DND-41 (cell line): ENCODE results near the gene VKORC1L1.

ENCODE experiments used
- ATAC-seq: fragments of 200-7000 bp; cut with Tn5 transposase; 3 replicates; pipeline ENCODE4 v1.9.1; 2021; ENCODE audit warnings: low read depth; ENCODE audit not compliant: insufficient read depth
- DNase-seq: peaks from one replicate; pipeline ENCODE4 v3.0.0-alpha.2; 2020
- H2AFZ ChIP-seq: 2 replicates; pipeline ENCODE4 v1.6.0; 2012; ENCODE audit warnings: low read depth, low read length
- H3K27ac ChIP-seq: 2 replicates; pipeline ENCODE4 v1.5.1; 2012; ENCODE audit warnings: low read length, inconsistent platforms
- H3K27me3 ChIP-seq: fragments of 200-600 bp; sonication (generic); 2 replicates; pipeline ENCODE4 v1.6.0; 2012; ENCODE audit warnings: low read length, mild to moderate bottlenecking, inconsistent platforms; ENCODE audit not compliant: insufficient read depth, poor library complexity
- H3K36me3 ChIP-seq: 2 replicates; pipeline ENCODE4 v1.5.1; 2012; ENCODE audit warnings: low read length, inconsistent platforms; ENCODE audit not compliant: insufficient read depth
- H3K4me1 ChIP-seq: 2 replicates; pipeline ENCODE4 v1.5.1; 2012; ENCODE audit warnings: mild to moderate bottlenecking, low read length; ENCODE audit not compliant: insufficient read depth
- H3K4me2 ChIP-seq: 2 replicates; pipeline ENCODE4 v1.6.0; 2012; ENCODE audit warnings: mild to moderate bottlenecking, moderate library complexity, low read length, inconsistent platforms; ENCODE audit not compliant: insufficient read depth
- H3K4me3 ChIP-seq, 2 experiments: fragments of 200-600 bp in 1 of 2; shearing (Covaris generic) in 1 of 2; 2 replicates each; pipeline ENCODE4 v1.5.1; 2012 to 2016; ENCODE audit warnings: inconsistent platforms in 2 of 2, low read length in 2 of 2, mild to moderate bottlenecking in 2 of 2, low read depth in 1 of 2, moderate library complexity in 1 of 2
- H3K79me2 ChIP-seq: 2 replicates; pipeline ENCODE4 v1.6.0; 2012; ENCODE audit warnings: low read length, inconsistent platforms; ENCODE audit not compliant: insufficient read depth
- H3K9ac ChIP-seq: 2 replicates; pipeline ENCODE4 v1.6.0; 2012; ENCODE audit warnings: low read depth, mild to moderate bottlenecking, inconsistent platforms, low read length, moderate library complexity
- H3K9me3 ChIP-seq: 2 replicates; pipeline ENCODE4 v1.5.1; 2012; ENCODE audit warnings: low read length, moderate library complexity, mild to moderate bottlenecking, inconsistent platforms; ENCODE audit not compliant: insufficient read depth, severe bottlenecking
- H4K20me1 ChIP-seq: 2 replicates; pipeline ENCODE4 v1.6.0; 2012; ENCODE audit warnings: low read length; ENCODE audit not compliant: insufficient read depth
- EZH2 ChIP-seq: IDR thresholded peaks from 3 replicates; pipeline ENCODE4 v1.6.1; 2012; ENCODE audit warnings: borderline replicate concordance, low read depth, mild to moderate bottlenecking, moderate library complexity, low read length, inconsistent platforms; ENCODE audit not compliant: severe bottlenecking
- TF ChIP-seq, protein P1 (sequence below): IDR thresholded peaks from 2 replicates; pipeline ENCODE4 v1.5.1; 2012; ENCODE audit warnings: borderline replicate concordance, low read length, moderate library complexity, mild to moderate bottlenecking; ENCODE audit not compliant: poor library complexity, severe bottlenecking; ENCODE audit errors: extremely low read depth

Gene VKORC1L1

DNA sequence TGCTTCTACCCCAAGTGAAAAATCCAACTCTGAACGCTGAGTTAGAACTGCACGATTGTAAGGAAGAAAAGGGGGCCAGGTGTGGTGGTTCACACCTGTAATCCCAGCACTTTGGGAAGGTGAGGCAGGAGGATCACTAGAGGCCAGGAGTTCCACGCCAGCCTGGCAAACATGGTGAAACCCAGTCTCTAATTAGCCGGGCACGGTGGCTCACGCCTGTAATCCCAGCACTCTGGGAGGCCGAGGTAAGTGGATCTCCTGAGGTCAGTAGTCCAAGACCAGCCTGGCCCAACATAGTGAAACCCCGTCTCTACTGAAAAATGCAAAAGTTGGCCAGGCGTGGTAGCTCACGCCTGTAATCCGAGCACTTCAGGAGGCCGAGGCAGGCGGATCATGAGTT is 100.1 kb downstream of the VKORC1L1 start:
- TF ChIP-seq EZH2: no peak
- TF ChIP-seq, protein P1, sequence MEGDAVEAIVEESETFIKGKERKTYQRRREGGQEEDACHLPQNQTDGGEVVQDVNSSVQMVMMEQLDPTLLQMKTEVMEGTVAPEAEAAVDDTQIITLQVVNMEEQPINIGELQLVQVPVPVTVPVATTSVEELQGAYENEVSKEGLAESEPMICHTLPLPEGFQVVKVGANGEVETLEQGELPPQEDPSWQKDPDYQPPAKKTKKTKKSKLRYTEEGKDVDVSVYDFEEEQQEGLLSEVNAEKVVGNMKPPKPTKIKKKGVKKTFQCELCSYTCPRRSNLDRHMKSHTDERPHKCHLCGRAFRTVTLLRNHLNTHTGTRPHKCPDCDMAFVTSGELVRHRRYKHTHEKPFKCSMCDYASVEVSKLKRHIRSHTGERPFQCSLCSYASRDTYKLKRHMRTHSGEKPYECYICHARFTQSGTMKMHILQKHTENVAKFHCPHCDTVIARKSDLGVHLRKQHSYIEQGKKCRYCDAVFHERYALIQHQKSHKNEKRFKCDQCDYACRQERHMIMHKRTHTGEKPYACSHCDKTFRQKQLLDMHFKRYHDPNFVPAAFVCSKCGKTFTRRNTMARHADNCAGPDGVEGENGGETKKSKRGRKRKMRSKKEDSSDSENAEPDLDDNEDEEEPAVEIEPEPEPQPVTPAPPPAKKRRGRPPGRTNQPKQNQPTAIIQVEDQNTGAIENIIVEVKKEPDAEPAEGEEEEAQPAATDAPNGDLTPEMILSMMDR: no peak
- Histone ChIP-seq H3K9ac (no peak overlapping the region), H2AFZ (no peak overlapping the region), H3K9me3 (no peaks in the 10 kb centered on the region), H3K27ac (no peak overlapping the region), H3K4me1 (no peaks in the 10 kb centered on the region), H3K36me3 (peaks cover 92% of the 10 kb centered on the region), H3K79me2 (peaks cover 18% of the 10 kb centered on the region), H3K4me3 (no peak overlapping the region), H3K4me2 (no peak overlapping the region), H3K27me3 (no peaks in the 10 kb centered on the region), H4K20me1 (peaks cover 14% of the 10 kb centered on the region; the same call in 1 of the 2 replicates)
- DNase-seq (no peak), ATAC-seq (no peak)

DNA sequence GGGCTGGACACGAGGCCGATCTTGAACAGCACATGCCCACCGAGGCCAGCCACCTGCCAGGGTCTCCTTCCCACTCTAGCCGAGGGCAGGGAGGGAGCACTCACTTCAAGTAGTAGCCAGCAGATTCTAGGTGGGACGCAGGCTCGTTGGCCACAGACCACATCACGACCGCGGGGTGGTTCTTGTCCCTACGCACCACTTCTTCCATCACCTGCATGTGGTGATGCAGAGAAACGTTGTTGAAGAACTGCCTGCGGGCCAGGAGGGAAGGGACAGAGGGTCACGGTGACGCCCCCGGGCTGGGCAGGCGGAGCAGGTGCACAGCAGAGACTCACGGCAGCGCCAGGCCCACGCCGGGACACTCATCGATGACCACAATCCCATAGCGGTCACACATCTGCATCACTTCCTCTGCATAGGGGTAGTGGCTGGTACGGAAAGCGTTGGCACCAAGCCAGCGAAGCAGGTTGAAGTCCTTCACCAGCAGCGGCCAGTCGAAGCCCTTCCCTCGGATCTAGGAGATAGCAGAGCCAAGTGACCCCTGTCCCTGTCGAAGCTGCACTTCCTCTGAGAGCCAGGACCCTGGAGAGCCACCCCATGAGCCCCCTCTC is 101.4 kb downstream of the VKORC1L1 start:
- Histone ChIP-seq H3K4me3 (no peak overlapping the region), H3K79me2 (peaks cover 28% of the 10 kb centered on the region), H3K4me2 (no peak overlapping the region), H3K36me3 (peaks cover 86% of the 10 kb centered on the region), H3K9me3 (no peaks in the 10 kb centered on the region), H3K4me1 (peaks cover 4% of the 10 kb centered on the region; the same call in 1 of the 2 replicates), H3K9ac (no peak overlapping the region), H4K20me1 (peaks cover 20% of the 10 kb centered on the region), H3K27me3 (no peaks in the 10 kb centered on the region), H3K27ac (no peak overlapping the region), H2AFZ (no peak overlapping the region)
- ATAC-seq: no peak
- TF ChIP-seq EZH2: no peak
- TF ChIP-seq, protein P1: no peak
- no peak for DNase-seq

DNA sequence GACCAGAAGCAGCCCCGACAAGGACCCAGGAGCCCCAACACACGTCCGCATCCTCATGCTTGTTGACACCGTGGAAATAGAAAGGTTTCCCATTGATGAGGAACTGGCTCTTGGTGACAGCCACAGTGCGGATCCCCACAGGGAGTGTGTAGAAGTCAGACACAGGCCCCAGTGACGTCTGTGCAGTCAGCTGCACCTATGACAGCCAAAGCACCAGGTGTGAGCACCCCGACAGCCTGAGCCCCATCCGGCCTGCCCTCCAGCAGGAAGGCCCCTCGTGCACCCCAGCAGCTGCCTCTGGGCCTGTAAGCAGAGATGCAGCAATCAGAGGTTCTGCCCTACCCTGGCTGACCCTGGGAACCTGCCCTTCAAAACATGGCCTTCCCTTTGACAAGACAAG is 102.0 kb downstream of the VKORC1L1 start:
- no peak overlapping the region for H2AFZ ChIP-seq
- peaks cover 86% of the 10 kb centered on the region for H3K36me3 ChIP-seq
- peaks cover 26% of the 10 kb centered on the region for H4K20me1 ChIP-seq
- ATAC-seq (no peak), DNase-seq (no peak)
- H3K79me2 ChIP-seq: peaks cover 33% of the 10 kb centered on the region
- no peak overlapping the region for H3K4me2 ChIP-seq
- no peak overlapping the region for H3K9ac ChIP-seq
- no peak overlapping the region for H3K27ac ChIP-seq
- H3K9me3 ChIP-seq: no peaks in the 10 kb centered on the region
- H3K4me1 ChIP-seq: peaks cover 10% of the 10 kb centered on the region
- TF ChIP-seq, protein P1: no peak
- no peak for TF ChIP-seq EZH2
- no peak overlapping the region for H3K4me3 ChIP-seq
- H3K27me3 ChIP-seq: no peaks in the 10 kb centered on the region
